Chondrocyte (in vitro differentiated cells): Measurements from ENCODE around the gene RBM20. TPM values are rescaled to one million over a fixed set of nuclear protein-coding genes. Genes with fewer than 3 reads are reported as not detected.

Source experiments
- DNase-seq: peaks from one replicate; pipeline ENCODE4 v3.0.0; 2021; ENCODE audit warnings: mixed read lengths, low spot score
- H3K27ac Mint-ChIP-seq: one replicate; pipeline ENCODE4 v1.8.0; 2021; ENCODE audit warnings: mild to moderate bottlenecking, moderate library complexity, mixed read lengths; ENCODE audit not compliant: unreplicated experiment
- H3K27me3 Mint-ChIP-seq: 2 replicates; pipeline ENCODE4 v1.8.0; 2021; ENCODE audit warnings: low read depth, mixed read lengths
- H3K36me3 Mint-ChIP-seq: 2 replicates; pipeline ENCODE4 v1.8.0; 2021; ENCODE audit warnings: low read depth, mixed read lengths
- H3K4me1 Mint-ChIP-seq: 2 replicates; pipeline ENCODE4 v1.8.0; 2021; ENCODE audit warnings: low read depth, mild to moderate bottlenecking, mixed read lengths
- H3K4me3 Mint-ChIP-seq: one replicate; pipeline ENCODE4 v1.8.0; 2021; ENCODE audit warnings: mild to moderate bottlenecking, moderate library complexity, mixed read lengths; ENCODE audit not compliant: unreplicated experiment
- H3K9me3 Mint-ChIP-seq: 2 replicates; pipeline ENCODE4 v1.8.0; 2021; ENCODE audit warnings: low read depth, mixed read lengths
- CTCF ChIP-seq: fragments of 200-600 bp; sonication (generic); IDR thresholded peaks from 2 replicates; pipeline ENCODE4 v1.5.0; 2021; ENCODE audit warnings: antibody characterized with exemption, mild to moderate bottlenecking, moderate library complexity
- total RNA-seq: library from RNA; stranded (reverse); gene quantifications from 3 replicates; pipeline ENCODE4 v1.2.1, GENCODE V29; 2021

RBM20 gene
- total RNA-seq, 1 donor from 2014 or later: 3.6 TPM

DNA sequence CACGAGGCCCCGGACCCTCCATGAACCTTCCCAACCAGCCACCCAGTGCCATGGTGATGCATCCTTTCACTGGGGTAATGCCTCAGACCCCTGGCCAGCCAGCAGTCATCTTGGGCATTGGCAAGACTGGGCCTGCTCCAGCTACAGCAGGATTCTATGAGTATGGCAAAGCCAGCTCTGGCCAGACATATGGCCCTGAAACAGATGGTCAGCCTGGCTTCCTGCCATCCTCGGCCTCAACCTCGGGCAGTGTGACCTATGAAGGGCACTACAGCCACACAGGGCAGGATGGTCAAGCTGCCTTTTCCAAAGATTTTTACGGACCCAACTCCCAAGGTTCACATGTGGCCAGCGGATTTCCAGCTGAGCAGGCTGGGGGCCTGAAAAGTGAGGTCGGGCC lies 137.0 kb downstream of the RBM20 start:
- Mint-ChIP-seq H3K36me3 (no peaks in the 10 kb centered on the region), H3K27ac (no peak overlapping the region), H3K4me1 (peaks cover 24% of the 10 kb centered on the region), H3K27me3 (peaks cover 2% of the 10 kb centered on the region), H3K4me3 (no peak overlapping the region), H3K9me3 (no peaks in the 10 kb centered on the region)
- no peak for DNase-seq
- TF ChIP-seq CTCF: no peak

DNA sequence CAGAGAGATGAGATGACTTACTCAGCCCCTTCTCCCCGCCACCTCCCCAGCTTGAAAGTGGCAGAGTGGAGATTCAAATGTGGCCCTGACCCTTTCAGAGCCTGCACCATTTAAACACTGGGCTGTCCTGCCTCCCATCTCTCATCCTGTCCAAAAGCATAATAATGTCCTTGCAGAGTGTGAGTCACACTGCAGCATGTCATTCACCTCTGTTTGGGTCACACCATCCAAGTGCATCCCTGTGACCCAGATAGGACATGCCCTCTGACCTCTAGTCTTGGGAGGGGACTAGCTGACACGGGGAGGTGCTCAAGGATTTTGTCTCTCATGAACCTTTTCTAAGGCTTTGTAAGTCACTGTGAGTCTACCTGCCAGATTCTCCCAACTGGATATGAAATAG lies 138.5 kb downstream of the RBM20 start:
- no peak for DNase-seq
- no peak for TF ChIP-seq CTCF
- Mint-ChIP-seq H3K36me3 (peaks cover 1% of the 10 kb centered on the region), H3K9me3 (no peaks in the 10 kb centered on the region), H3K4me1 (peaks cover 29% of the 10 kb centered on the region), H3K4me3 (no peak overlapping the region), H3K27ac (no peak overlapping the region), H3K27me3 (peaks cover 2% of the 10 kb centered on the region)

DNA sequence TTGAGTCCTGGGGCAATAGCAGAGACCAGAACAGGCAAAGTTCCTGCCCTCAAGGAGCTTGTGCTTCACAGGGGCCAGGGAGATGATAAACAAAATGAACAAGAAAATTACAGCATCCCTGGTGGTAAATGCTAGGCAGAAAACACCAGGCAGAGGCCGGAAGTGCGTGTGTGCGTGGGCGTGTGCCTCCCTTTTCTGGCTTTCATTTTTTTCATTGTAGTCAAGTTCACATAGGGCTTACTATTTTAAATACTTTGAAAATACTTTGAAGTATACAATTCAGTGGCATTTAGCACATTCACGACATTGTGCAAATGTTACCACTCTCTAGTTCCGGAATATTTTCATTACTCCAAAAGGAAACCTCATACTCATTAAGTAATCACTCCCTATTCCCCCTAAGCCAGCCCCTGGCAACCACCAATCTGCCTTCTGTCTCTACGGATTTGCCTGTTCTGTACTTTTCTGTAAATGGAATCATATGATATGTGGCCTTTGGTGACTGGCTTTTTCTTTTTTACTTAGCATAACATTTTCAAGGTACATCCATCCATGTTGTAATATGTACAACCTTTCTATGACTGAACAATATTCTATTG lies 139.5 kb downstream of the RBM20 start:
- Mint-ChIP-seq H3K4me1 (peaks cover 29% of the 10 kb centered on the region), H3K36me3 (peaks cover 1% of the 10 kb centered on the region), H3K27ac (no peak overlapping the region), H3K27me3 (no peaks in the 10 kb centered on the region), H3K4me3 (no peak overlapping the region), H3K9me3 (no peaks in the 10 kb centered on the region)
- no peak for TF ChIP-seq CTCF
- no peak for DNase-seq

- Mint-ChIP-seq H3K27ac (peak overlapping the region; percentile 42), H3K9me3 (no peaks in the 10 kb centered on the region), H3K36me3 (peaks cover 1% of the 10 kb centered on the region), H3K4me1 (peaks cover 29% of the 10 kb centered on the region), H3K27me3 (no peaks in the 10 kb centered on the region), H3K4me3 (no peak overlapping the region)
- TF ChIP-seq CTCF: no peak
- DNase-seq: no peak
Measured at GRCh38 chr10:110784198-110784597, 140.1 kb downstream of the RBM20 start.

GRCh38 chr10:110786172-110786571 lies 142.0 kb downstream of the RBM20 start:
- H3K4me1 Mint-ChIP-seq: peaks cover 29% of the 10 kb centered on the region
- no peak overlapping the region for H3K4me3 Mint-ChIP-seq
- no peak for DNase-seq
- no peak for TF ChIP-seq CTCF
- H3K27me3 Mint-ChIP-seq: no peaks in the 10 kb centered on the region
- no peaks in the 10 kb centered on the region for H3K9me3 Mint-ChIP-seq
- peak overlapping the region; percentile 49 for H3K27ac Mint-ChIP-seq
- peaks cover 1% of the 10 kb centered on the region for H3K36me3 Mint-ChIP-seq
